Measurements from ENCODE around the gene OR6B2. TPM values are rescaled to one million over a fixed set of nuclear protein-coding genes. Genes with fewer than 3 reads are reported as not detected.

OR6B2 gene
- total RNA-seq, 2 donors from 2014 or later = not detected

GRCh38 chr2:239983004-239983778 is 47.0 kb downstream of the OR6B2 start:
- DNase-seq (ENCODE audit: low spot score) (no peak), ATAC-seq (no peak)
- Mint-ChIP-seq H3K4me1 (ENCODE audit: low read depth in 2 of 2) (peaks cover 0 to 4% of the 10 kb centered on the region in 2 donors), H3K9me3 (no peaks in the 10 kb centered on the region), H3K27me3 (no peaks in the 10 kb centered on the region), H3K36me3 (peaks cover 23% of the 10 kb centered on the region), H3K27ac (no peak overlapping the region), H3K4me3 (no peak overlapping the region)

Other genes starting within 250 kb of the OR6B2 start
- 100 to 1,000 TPM; 108 to 145 TPM for gene NDUFA10, start 5.1 kb downstream of the OR6B2 start, total RNA-seq
- not detected for gene OR6B3, start 23.1 kb upstream of the OR6B2 start, total RNA-seq
- gene COPS9, start 105.9 kb upstream of the OR6B2 start, total RNA-seq = 100 to 1,000 TPM; 117 to 131 TPM
- gene OTOS, start 110.2 kb upstream of the OR6B2 start, total RNA-seq = not detected